ENCODE results near the gene PPM1K.

- no peak for TF ChIP-seq POLR2A (IDR thresholded peaks at IDR 0.05; ENCODE audit: low read depth, low read length)
- no peak for TF ChIP-seq POLR2AphosphoS5 (IDR thresholded peaks at IDR 0.05; ENCODE audit: low read depth, low read length)
- no peak for TF ChIP-seq TAF1 (IDR thresholded peaks at IDR 0.05; ENCODE audit: borderline replicate concordance, low read depth, low read length)
Measured at GRCh38 chr4:88230461-88230891, 53.9 kb downstream of the PPM1K start.
